HG03565 (cell line): ENCODE measurements around the gene BOLA3.
"Not testable (repeated sequence)": the region's sequence is repeated elsewhere in the genome, so short reads cannot be mapped to it uniquely, and the experiment has no call there.

ENCODE experiments used
- ATAC-seq: cut with Tn5 transposase; IDR thresholded peaks from one replicate; pipeline ENCODE4 v1.9.1; 2021; ENCODE audit warnings: mild to moderate bottlenecking, moderate library complexity; ENCODE audit not compliant: unreplicated experiment

Gene BOLA3

GRCh38 chr2:74105413-74105812 is 42.3 kb downstream of the BOLA3 start:
- no peak for ATAC-seq

DNA sequence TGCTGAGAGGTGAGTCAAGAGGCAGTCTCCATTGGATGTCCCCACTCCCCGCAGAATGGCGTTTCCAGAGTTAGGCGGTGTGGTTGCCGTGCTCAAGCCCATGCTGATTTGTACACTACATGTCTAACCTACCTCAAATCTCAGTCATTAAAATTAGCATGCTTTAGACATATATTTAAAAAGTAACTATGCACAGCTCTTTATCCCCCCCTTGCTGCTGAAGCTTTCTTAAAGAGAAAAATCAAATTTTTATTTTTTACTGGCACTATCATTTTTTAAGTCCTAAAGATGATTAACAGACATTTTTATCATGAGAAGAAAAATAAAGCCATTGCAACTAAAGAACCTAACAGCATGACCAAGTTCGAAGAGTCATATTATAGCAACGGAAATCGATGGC is 42.9 kb downstream of the BOLA3 start:
- no peak for ATAC-seq

DNA sequence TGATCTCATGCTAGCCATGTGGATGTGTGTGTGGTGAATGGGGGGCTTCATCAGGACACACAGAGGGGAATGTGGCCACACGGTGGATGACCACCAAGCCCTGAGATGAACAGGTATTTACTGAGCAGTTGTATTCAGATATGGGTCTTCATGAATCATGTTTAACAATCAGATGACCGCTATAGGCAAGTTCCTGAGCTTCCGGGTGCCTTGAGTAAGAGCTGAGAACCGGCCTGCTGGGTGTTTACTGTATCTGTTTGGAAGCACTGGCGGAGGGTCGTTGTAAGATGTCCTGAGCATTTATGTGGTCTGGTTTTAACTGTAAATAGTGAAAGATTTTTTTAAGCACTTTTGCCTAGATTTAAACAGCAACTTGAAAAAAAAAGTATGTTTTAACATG is 43.9 kb downstream of the BOLA3 start:
- no peak for ATAC-seq

DNA sequence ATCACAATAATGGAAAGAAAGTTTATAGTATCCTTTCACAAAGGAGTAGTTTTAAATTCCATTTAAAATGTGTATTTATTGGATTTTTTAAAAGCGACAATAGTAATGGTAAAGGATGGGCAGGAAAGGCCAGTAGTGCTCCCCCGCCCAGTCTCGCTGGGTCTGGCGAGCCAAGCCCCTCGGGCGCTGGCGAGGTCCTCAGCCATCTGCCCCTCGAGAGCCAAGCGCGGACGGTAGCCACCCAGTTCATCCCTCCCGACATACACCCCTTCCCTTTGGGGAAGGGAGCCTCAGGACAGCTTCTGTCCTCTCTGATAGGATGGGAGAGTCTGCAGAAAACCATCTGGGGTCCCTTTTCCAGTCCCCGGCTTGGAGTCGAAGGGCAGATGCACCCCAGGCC is 45.2 kb downstream of the BOLA3 start:
- ATAC-seq, result no peak

- ATAC-seq, result no peak
Observed at GRCh38 chr2:74101574-74102300, 46.0 kb downstream of the BOLA3 start.

DNA sequence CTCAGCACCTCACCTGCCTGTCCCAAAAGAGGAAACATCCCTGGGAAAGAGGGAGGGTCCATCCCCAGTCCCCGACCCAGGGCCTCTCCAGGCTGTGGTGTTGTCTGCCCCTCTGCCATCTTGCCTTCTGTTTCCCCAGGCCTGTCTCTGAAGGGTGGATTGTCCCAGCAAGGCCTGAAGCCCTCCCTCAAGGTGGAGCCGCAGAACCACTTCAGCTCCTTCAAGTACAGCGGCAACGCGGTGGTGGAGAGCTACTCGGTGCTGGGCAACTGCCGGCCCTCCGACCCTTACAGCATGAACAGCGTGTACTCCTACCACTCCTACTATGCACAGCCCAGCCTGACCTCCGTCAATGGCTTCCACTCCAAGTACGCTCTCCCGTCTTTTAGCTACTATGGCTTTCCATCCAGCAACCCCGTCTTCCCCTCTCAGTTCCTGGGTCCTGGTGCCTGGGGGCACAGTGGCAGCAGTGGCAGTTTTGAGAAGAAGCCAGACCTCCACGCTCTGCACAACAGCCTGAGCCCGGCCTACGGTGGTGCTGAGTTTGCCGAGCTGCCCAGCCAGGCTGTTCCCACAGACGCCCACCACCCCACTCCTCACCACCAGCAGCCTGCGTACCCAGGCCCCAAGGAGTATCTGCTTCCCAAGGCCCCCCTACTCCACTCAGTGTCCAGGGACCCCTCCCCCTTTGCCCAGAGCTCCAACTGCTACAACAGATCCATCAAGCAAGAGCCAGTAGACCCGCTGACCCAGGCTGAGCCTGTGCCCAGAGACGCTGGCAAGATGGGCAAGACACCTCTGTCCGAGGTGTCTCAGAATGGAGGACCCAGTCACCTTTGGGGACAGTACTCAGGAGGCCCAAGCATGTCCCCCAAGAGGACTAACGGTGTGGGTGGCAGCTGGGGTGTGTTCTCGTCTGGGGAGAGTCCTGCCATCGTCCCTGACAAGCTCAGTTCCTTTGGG is 47.2 kb downstream of the BOLA3 start:
- no peak for ATAC-seq

DNA sequence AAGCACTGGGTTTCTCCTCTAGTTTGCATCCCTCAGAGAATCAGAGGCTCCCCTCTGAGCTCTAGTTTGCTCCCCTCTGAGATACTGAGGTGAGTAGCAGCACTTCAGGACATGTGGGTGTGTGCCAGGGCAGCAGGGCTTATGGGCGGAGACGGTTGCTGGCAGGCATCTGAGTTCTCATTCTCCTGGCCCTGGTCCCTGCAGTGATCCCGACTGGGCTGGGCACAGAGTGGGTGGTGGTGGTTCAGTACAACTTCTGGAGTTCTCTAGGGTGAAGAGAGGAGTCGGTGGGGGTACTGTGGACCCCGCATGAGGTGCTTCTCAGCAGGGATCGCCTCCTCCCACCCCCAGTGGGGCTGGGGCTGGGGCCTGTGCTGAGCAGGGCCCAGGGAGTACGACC is 47.9 kb downstream of the BOLA3 start:
- no peak for ATAC-seq

GRCh38 chr2:74099271-74099670 is 48.4 kb downstream of the BOLA3 start:
- no peak for ATAC-seq

DNA sequence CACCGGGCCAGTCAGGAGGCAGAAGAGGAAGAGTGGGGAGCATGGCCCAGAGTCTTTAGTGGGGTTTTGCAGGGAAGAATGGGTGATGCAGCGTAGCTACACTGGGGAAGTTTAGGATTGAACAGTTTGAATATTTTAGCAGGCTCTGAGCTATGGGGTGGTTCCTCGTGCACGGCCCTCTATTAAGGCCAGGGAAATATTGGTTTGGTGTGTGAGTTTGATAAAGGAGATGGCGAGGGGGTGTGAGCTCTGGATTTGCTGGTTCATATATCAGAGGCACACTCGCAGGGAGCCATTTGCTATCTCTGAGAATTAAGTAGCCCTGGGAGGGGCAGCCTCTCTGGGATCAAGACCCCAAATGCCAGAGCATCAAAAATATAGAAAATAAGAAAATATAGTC is 50.1 kb downstream of the BOLA3 start:
- no peak for ATAC-seq

DNA sequence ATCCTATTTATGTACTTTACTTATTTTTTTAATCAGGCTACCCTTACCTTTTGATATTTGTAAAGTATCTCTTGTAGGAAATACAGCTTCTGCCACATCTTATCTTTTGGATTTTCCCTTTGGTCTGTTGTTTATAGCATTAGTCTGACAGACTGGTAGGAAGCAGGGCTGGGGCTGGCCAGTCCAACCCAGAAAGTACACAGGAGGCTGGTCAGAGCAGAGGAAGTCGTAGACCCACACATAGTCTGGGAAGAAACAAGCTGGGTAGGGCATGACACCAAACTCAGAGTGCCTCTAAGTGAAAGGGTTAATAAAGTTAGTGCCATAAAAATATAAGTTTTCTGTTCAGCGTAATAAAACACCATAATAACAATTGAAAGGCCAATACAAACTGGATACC is 51.7 kb downstream of the BOLA3 start:
- no peak for ATAC-seq

DNA sequence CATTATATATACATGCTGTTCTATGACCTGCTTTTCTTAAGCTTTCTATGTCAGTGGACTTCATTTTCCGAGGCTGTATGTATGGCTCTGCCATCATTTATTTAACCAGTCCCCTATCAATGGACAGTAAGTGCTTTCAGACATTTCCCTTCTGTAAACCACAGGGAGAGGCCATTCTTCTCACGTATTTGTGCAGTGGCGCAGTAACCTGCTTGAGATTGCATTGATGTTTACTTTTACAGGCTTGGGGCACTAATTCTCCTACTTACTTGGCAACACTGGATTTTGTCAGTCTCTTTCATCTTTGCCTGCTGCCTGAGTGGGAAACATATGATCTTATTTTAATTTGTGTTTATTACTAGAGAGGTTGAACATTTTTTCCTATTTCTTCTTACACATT is 52.1 kb downstream of the BOLA3 start:
- ATAC-seq, result no peak

DNA sequence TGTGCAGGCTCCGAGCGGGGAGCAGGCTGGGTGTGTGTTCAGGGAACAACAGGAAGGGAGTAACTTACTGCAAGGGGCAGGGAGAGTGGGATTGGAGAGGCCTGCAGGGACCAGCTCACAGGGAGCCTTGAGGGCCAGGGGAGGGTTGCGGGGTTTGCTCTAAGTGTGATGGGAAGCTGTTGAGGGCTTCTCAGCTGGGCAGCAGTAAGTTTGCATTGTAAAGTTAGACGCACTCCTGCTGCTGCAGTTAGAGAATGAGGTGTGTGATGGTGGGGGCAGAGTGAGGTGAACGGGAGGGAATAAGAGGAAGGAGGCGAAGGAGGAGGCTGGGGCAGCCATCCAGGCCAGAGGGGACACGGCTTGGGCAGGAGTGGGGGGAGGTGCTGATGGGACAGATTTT is 53.4 kb downstream of the BOLA3 start:
- no peak for ATAC-seq

DNA sequence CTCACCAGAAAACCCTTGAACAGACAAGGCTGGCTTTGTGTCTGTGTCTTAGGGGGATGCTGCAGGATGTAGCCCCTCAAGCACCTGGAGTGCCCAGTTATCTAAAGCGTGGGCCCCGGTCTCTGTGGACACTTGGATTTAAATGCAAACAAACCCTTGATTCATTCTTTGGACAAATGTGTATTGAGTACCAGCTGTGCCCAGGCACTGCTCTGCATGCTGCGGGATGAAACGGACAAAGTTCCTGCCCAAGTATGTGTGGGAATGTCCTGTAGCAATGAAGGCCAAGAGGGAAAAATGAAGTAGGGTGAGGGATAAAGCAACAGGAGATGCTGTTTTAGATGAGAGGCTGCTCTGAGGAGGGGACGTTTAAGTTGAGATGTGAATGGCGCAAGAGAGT is 53.9 kb downstream of the BOLA3 start:
- ATAC-seq, result no peak

GRCh38 chr2:74093426-74093825 is 54.3 kb downstream of the BOLA3 start:
- no peak for ATAC-seq

- ATAC-seq, result no peak
Observed at GRCh38 chr2:74092275-74092674, 55.4 kb downstream of the BOLA3 start.

DNA sequence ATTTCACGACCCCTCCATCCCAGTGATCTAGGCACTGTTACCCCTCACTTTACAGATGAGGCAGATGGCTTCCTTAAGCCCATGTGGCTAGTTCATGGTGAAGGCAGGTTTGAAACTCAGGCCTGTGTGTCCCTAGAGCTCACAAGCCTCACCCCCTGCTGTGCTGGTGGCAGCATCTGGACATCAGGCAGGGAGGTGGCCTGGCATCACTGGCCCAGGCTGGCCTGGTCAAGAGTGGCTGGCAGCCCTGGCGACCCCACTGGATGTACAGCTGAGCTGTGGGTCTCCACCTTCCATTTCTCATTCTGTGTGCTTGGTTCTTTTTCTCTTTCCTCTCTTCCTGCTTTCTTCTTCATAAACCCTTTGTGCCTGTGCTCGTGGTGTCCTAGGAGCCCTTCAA is 56.3 kb downstream of the BOLA3 start:
- ATAC-seq, result no peak

DNA sequence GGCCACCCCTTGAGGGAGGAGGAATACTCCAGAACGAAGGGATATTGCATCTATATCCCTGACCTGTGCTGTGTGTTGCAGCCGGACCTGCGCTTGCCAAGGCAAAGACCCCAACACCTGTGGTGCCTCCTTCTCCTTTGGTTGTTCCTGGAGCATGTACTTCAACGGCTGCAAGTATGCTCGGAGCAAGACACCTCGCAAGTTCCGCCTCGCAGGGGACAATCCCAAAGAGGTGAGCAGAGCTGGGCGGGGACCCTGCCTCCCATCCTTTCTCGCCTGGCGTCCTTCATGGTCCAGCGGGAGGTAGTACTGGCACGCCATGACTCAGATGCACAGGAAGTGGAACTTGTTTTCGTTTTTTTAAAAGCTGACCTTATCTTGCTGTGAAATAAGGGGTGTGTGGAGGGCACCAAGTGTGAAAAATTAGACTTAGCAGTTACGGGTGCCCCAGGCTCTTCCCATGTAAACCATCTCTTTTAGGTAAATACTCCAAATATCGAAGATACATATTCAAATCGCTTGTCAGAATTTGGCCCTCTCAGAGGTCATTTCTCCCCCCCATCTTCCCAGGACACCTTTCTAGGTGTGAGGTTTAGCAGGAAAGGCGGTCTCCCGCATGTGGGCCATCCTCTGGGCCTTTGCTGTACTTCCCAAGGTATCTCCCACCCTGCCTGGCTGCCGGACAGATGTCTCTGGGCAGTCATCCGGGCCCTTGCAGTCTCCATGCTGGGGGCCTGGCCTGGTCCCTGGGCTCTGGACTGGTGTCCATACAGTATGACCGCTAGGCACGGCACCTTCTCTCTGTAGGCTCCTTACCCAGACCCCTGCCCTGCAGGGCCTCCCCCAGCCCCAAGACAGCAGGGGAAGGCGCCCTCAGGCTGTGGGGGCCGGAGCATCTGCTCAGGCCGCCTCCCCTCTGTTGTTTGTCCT is 57.6 kb downstream of the BOLA3 start:
- ATAC-seq, result no peak

- not testable (repeated sequence) for ATAC-seq
Observed at GRCh38 chr2:74088676-74089075, 59.0 kb downstream of the BOLA3 start.

GRCh38 chr2:74087696-74088095 is 60.0 kb downstream of the BOLA3 start:
- no peak for ATAC-seq

DNA sequence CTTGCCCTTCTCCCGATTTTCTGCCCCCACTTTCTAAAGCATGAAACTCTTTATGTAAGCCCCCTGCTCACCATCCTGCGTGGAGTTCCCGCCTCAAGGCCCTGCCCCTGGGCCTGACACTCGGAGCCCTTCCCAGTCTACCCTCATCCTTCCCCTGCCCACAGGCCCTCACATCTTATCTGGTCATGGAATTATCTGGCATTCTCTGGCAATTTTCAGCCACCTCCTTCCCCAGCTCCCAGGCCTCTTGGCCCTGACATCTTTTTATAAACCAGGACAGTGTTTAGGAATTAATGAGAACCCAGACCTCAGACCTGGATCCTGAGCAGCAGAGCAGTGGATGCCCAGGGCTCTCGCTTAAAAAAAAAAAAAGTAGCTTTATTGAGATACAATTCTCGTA is 61.7 kb downstream of the BOLA3 start:
- ATAC-seq, result no peak
